HG03097 (cell line): ENCODE results near the gene CREB3L2.
"Not testable (repeated sequence)": the region's sequence is repeated elsewhere in the genome, so short reads cannot be mapped to it uniquely, and the experiment has no call there.

Experiments
- ATAC-seq: cut with Tn5 transposase; IDR thresholded peaks from one replicate; pipeline ENCODE4 v1.9.1; 2021; ENCODE audit not compliant: unreplicated experiment, low FRiP score

CREB3L2 gene

DNA sequence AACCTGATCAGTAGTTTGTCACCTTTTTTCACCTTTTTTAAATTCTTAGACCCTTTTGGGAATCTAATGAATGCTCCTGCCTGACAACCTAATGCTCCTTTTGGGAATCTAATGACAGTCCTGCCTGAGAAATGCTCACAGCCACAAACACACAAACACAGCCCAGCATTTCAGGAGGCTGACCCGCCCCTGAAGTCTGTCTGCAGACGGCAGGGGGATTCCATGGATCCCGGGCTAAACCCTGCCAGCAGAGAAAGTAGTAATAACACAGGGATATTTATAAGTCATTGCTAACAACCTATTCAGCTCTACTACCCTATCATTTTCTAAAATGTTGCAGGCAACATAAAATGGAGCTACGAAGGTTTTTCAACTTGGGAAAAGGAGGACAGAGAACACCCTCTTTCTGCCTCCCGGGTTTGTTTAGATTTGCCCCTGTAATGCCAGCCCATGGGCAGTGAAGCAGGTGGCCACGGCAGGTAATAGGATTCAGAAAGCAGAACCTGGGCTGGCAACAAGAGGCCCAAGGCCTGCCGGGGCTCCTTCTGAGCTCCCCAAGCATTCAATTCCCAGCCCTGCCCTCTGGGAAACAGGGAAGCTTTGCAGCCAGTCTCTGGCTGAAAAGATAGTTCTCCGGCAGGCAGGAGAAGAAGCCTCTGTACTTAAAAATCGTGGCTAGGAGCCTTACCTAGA lies 65.2 kb downstream of the CREB3L2 start:
- ATAC-seq: no peak

DNA sequence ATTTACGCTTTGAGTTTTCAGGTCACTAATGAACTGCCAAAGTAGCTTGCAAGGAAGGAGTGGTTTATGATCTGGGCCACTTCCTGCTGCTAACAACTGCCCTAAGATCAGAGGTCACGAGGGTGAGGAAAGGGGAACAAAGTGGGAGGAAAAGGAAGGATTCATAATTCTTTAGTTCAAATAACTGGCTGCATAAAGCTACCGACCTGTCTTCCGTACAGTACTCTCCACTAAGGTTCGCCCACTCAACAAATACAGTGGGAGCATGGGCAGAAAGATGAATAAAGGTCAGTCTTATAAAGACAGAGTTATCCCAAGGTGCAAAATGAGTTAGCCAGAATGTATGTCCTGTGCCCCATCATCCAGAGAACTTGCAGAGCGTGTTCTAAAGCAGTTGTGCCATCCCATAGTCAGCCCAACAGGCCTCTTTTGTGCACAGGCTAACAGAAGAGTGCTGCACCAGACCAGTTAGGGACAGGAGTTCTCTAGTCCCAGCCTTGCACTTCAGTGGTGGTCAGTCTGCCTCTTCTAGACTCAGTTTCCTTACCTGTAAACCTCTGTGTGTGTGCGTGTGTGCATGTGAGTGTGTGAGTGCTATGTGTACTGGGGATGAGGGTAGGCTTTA lies 65.9 kb downstream of the CREB3L2 start:
- no peak for ATAC-seq

DNA sequence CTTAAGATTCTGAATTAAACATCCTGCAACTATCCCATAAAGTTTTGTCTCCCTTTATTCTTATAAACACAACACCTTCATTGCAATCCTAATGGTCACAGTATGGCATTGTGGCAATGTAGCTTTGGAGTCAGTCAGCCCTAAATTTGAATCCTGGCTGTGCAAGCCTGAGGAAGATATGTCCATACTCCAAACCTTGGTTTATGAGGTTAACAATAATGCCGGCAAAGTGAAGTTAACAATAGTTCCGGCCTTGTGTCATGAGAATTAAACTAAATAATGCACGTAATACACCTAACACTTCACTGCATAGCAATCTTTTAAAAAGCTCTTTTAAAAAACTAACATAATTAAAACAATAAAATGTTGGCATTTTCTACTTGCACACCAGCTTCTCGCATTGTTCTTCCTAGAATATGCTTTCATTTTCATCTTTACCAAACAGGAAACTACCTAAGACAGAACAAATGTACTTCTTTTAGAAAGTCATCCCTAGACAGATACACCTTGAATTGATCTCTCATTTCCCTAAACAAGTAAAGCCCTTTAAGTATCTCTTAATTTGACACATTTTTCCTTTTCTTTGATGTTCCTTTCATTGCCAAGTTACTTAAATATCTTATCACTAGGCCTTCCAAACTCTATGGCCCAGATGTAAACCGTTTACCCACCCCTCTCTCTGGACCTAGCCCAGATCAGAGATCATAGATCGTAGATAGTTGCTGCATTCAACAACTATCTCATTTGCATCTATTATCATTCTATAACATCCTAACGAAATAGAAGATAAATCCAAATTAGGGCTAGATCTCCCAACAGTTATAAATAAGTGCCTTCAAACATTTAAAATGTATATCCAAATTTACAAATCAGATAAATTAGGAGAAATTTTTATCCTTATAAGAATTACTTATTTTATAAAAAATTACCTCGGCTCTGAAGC lies 66.7 kb downstream of the CREB3L2 start:
- ATAC-seq: peak; percentile 83

DNA sequence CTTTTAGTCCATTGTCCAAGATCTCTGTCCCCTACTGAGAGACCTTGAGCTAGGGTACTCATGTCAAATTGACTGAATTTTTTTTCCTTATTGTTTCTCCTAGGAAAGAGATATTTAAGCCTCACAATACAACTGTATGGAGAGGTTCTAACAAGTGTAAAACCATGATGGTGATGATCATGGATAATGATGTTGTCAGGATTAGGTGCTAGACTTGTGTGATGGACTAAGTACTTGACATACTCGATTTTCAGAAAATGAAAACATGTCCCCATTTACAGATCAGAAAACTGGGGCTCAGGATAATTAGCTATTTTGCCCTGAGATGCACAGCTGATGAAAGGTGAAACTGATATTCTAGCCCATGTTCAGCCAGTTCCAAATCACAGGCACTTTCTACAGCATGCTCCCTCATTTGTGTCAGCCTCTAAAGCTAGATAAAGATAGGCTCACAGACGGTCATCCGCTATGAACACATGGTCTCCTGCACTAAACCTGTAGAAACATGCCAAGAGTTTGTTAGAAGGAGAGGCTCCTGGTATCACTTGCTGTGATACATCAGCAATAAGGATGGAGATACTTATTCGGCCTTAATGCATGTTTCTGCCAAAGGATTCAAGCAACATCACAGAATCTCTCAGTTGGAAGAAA lies 67.6 kb downstream of the CREB3L2 start:
- ATAC-seq: no peak

DNA sequence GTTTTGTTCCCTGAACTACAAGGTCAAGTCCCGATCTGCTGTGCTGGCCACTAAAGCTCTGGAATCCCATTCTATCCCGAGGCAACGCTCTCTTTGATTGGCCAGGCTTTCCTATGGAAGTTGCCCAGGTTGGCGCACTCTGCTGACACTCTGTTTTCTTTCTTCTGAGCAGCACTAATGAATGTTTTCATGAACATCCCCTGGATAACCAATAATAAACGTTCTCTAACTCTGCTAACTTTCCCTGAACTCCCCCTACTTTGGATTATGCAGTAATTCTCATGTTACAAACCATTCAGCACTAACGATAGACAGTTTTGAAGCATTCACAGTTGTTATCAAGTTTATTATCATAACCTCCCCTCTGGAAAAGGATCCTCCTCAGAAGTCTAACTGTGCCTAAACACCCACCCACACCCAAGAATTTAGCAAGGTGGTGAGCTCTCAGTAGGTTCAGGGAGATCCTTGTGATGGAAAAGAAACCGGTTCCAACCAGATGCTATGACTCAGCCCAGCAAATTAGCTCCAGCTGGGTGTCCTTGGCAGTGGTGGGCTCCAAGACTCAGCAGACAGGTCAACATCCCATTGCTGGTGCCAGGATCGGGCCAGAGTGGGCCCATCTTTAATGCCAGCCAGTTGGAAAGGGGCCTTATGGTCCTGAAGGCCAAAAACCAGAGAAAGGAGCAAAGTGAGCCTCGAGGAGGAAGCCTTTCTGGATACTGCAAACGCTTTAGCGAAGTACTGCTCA lies 68.4 kb downstream of the CREB3L2 start:
- ATAC-seq: no peak

DNA sequence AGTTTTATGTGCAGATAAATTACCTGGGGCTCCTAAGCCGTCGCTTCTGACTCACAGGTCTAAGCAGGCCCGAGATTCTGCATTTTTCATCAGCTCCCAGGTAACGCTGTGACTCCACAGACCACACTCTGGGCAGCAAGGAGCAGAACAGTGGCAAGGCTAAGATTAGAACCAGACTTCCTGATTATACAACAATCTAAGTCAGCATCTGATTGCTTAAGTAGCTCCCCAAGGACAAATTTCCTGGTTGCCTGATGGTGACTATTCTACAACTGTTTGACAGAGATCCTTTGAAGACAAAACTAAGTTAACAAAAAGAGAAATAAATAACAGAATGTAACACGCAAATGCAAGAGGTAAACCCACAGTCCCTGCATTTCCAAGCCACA lies 69.0 kb downstream of the CREB3L2 start:
- ATAC-seq: no peak

DNA sequence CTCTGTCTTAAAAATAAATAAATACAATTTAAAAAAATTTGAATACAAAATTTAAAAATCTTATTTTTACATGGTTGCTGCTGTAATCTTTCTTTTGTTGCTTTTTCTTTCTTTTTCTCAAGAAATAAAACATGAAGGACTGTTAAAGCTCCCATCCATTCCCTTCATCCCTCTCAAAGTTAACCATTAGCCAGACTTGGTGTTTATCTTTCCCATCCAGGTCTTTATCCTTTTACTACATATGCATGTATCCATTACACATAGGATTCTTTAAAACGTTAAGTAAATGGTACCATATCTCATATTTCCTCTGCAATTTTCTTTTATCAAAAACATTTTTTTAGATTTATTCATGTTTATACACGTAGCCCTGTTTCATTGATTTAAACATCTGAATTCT lies 70.1 kb downstream of the CREB3L2 start:
- ATAC-seq: no peak

DNA sequence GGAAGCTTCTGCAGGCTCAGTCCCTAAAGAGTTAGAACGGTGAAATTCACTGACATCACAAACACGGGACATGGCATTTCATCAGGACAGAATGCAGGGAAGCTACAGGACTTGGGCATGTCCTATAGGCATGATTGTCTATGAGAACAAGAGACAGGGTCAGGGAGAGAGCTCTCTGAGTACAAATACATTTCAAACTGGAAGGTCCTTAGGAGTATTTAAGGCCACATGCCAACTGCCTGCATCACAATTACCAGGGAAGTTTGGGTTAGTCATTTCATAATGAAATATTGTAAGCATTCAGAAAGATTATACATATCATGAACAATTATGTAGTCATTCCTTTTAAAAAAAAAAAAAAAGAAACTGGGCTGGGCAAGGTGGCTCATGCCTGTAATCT lies 71.3 kb downstream of the CREB3L2 start:
- no peak for ATAC-seq

DNA sequence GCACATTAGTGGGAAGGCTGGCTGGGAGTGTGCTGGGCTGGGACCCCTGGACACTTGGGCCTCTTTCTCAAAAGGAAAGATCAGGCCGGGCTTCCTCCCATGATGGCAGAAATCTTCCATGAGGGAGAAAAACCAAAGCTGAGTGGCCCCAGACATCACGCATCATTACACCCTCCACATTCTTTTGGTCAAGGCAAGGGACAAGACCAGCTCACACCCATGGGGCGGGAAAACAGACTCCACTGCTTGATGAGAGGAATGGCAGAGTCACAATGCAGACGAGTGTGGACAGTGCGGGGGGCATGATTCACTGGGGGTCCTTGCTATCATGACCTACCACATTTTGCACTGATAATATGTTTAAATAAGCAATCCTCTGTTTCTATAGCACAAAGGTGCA lies 73.3 kb downstream of the CREB3L2 start:
- no peak for ATAC-seq

DNA sequence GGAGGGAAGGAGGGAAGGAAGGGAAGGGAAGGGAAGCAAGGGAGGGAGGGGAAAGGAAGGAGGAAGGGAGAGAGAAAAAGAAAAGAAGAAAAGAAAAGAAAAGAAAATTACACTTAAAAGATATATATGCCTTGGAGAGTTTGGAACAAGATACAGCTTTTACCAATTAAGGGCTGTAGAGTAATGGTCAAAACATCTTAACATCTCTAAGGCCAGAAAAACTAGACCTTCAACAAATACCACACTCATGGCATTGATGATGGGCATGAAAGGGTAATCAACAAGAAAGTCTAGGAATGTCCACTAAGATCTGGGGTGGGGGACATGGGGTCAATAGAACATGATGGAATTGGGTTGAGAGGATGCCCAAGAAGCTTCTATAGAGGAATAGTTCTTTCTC lies 74.5 kb downstream of the CREB3L2 start:
- ATAC-seq: no peak

DNA sequence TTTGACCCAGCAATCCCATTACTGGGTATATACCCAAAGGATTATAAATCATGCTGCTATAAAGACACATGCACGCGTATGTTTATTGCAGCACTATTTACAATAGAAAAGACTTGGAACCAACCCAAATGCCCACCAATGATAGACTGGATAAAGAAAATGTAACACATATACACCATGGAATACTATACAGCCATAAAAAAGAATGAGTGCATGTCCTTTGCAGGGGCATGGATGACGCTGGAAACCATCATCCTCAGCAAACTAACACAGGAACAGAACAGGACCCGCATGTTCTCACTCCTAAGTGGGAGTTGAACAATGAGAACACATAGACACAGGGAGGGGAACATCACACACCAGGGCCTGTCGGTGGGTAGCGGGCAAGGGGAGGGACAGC lies 75.7 kb downstream of the CREB3L2 start:
- not testable (repeated sequence) for ATAC-seq

DNA sequence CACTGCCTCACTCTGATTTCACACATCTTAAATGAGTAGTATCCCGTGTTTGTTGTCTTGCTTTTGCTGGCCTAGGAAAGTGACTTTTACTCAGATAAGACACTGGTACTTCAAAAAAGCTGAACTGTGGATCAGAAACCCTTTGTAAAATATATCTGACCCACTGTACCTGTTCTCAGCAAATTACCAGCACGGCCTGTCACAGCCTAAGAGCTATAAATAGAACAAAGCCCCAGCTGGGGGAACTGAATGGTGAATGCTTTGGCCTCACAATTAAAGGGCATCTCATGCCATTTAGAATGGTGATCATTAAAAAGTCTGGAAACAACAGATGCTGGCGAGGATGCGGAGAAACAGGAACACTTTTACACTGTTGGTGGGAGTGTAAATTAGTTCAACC lies 76.1 kb downstream of the CREB3L2 start:
- ATAC-seq: no peak

DNA sequence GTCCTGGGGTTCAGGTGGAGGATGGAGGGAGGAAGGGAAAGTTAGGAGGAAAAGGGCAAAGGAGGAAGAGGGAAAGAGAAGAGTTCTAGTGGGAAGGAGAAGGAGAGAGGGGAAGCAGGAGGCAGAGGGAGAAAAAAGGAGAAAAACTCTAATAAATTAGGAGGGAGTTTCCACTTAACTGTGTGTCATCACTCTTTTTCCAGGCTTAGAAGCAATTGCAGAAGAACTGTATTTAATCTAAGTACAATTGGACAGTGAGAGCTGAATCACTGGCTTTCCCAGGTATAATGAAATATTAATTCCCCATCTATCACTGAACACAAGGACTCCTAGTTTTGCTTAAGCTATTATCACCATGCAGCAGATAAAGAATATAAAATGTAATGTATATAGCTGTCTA lies 76.8 kb downstream of the CREB3L2 start:
- ATAC-seq: no peak

DNA sequence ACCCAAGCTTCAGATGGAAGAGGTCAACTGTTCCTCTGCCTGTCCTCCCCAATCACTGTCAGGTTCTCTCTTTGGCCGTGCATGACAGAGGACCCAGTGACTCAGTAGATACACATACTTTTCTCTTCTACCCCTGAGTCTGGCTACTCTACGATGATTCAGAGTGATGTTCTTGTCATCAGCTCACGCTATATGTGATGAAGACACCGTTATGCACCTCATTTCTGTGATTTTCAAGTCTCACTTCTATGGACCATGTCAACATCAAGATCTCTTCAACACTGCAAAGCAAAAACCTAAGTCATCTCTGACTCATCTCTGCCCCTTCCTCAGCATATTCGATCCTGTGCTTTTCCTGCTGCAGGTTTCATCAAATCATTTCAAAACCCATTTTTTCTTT lies 78.5 kb downstream of the CREB3L2 start:
- no peak for ATAC-seq

DNA sequence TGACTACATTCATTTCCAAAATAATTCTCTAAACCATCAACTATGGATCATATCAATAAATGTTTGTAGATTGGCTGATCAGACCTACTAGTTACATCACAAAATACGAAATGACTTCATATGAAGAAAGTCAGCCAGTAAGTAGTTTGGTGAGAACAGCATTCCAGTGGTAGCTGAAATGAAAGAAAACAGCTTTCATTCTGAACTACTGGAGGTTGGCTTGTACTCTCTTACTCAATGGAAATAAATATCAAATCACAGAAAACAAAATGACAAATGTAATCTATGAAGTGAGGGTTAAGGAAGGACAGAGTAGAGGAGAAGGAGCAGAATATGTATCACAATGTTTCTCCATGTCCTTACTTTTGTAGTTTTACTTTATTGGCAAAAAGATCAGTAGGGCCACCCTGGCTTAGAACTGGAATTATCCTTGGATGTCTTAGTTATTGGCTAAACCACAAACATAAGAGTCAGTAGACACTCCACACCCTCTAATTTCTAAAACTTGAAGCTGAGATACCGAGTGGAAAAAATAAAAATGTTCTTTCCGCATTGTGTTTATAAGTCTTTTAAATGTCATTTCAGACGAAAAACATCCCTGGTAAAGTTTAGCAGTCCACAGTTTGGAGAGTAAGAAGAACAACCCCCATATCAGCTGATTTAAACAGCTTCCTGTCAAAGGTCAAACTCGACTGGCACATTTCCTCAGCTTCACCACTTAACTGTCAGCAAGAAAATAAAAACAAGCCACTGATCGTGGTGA lies 81.1 kb downstream of the CREB3L2 start:
- ATAC-seq: no peak

DNA sequence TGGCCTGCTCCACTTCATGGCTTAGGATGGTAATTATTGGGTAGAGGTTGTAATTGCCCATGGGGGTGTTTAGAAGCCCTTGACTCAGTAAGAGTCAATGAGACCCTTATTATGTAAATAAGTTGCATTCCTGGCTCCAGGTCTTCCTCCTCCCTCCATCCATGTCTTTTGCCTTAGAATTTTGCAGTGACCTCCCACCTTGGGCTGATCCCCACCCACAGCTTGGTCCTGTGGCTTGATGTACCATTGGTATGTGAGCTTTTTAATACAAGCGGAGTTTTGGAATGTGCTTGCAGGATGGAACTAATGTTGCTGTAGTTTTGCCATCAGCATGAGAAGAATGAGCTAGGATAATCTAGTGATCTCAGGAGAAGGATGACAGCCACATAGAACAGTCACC lies 81.9 kb downstream of the CREB3L2 start:
- no peak for ATAC-seq

DNA sequence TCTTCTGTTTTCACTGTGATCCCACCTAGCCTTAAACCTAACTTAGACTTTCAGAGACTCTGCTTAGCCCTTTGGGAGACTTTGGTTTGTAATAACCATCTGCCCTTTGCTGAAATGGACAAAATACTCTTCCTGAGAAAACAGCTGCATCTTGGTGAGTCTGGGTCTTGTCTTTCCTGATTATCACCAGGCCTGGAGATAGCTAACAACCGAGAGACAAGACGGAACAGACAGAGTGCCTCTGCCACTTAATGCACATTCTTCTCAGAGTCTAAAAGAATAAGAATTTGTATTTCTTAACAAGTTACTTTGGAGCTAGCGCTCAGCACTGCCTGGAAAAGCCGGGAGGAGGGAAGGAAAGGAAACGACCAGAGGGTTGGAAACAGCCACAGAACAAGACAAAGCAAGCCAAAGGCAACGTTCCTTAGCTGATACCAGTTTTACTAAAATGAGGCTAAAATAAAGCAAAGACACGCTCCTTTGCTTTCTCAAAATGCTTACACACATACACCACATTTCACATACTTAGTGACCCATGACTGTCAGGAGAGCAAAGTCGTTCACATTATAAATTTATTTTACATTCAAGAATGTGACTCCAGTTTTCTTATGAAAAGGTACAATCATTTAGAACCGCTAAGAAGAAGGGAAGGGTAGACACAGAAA lies 84.8 kb downstream of the CREB3L2 start:
- ATAC-seq: no peak

DNA sequence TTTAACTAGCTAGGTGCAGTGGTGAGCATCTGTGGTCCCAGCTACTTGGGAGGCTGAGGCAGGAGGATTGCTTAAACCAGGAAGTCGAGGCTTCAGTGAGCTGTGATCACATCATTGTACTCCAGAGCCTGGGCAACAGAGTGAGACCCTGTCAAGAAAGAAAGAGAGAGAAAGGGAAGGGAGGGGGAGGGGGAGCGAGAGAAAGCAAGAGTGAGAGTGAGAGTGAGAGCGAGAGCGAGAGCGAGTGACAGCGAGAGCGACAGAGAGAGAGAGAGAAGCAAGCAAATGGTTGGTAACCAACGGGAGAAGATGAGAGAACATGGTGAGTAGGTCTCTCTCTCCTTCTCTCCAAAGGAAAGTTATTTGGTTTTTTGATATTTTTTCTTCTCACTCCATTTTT lies 85.3 kb downstream of the CREB3L2 start:
- no peak for ATAC-seq

DNA sequence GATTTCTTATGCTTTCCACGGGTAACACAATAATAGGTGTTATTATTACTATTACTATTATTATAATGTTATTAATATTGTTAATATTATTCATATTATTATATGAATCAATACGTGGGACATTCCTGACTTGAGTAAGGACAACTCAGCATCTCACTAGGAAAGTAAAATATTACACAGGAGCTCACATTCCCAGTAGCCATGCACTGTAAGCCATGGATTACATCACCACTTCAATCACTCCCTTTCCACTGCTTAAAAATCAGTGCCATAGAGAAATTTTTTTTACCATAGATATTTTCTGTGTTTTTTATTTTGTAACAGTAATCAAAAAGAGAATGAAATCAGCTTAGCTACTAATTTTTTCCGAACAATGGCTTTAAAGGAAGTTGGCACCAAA lies 86.6 kb downstream of the CREB3L2 start:
- no peak for ATAC-seq
